ENCODE data around the gene SLC6A6. TPM values are rescaled to one million over a fixed set of nuclear protein-coding genes. Genes with fewer than 3 reads are reported as not detected.

SLC6A6 gene
- total RNA-seq, 1 experiment from 2014 or later = 72.6 TPM

DNA sequence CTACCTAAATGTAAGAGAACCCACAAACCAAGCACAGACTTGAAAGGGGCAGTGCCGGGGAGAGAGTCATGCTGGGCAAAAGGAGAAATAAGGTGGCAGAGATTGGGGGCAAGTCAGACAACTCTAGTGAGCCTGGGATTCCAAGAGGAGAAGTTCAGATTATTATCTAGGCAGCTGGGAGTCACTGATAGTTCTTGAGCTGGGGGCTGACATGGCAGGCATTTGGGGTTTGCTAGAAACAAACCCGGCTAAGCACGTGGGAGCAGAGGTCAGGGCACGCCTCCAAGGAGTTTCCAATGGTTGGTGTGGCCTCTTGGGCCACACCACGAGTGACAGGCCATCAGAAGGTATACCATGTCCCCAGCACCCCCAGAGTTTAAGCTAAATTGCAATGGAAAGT is 27.6 kb downstream of the SLC6A6 start:
- Mint-ChIP-seq H3K36me3 (ENCODE audit: insufficient read depth in 1 of 3, low read depth in 3 of 3) (no peaks in the 10 kb centered on the region; a peak in 2 of 7 replicates), H3K27ac (no peak overlapping the region), H3K4me1 (peaks cover 41 to 43% of the 10 kb centered on the region in 2 experiments), H3K9me3 (no peaks in the 10 kb centered on the region), H3K4me3 (no peak overlapping the region), H3K27me3 (ENCODE audit: low read depth) (no peaks in the 10 kb centered on the region; the same call in 1 of the 2 replicates)
- no peak overlapping the region for H3K4me2 ChIP-seq (ENCODE audit: insufficient read depth, insufficient read length, low read length)
- no peak overlapping the region for H2BK15ac ChIP-seq (ENCODE audit: low read depth, low read length)
- no peaks in the 10 kb centered on the region for H4K20me1 ChIP-seq (ENCODE audit: control insufficient read depth, insufficient read depth, insufficient read length)
- no peak overlapping the region for H3K27ac ChIP-seq (ENCODE audit: insufficient read length, low read depth, low read length)
- DNase-seq = no peak
- H3K79me1 ChIP-seq (ENCODE audit: insufficient read depth, low read depth, low read length, poor library complexity, severe bottlenecking) = peaks cover 13% of the 10 kb centered on the region
- no peak overlapping the region for H3T11ph ChIP-seq (ENCODE audit: low read length)
- no peak overlapping the region for H4K91ac ChIP-seq (ENCODE audit: insufficient read length, low read depth, low read length)
- H3K18ac ChIP-seq (ENCODE audit: insufficient read length, low read depth, low read length) = no peak overlapping the region
- no peak overlapping the region for H2AK5ac ChIP-seq (ENCODE audit: insufficient read length, low read length)
- H4K5ac ChIP-seq (ENCODE audit: insufficient read length, low read depth, low read length) = no peak overlapping the region
- no peak overlapping the region for H3K23ac ChIP-seq (ENCODE audit: insufficient read length, low read depth, low read length)
- TF ChIP-seq, protein P1, sequence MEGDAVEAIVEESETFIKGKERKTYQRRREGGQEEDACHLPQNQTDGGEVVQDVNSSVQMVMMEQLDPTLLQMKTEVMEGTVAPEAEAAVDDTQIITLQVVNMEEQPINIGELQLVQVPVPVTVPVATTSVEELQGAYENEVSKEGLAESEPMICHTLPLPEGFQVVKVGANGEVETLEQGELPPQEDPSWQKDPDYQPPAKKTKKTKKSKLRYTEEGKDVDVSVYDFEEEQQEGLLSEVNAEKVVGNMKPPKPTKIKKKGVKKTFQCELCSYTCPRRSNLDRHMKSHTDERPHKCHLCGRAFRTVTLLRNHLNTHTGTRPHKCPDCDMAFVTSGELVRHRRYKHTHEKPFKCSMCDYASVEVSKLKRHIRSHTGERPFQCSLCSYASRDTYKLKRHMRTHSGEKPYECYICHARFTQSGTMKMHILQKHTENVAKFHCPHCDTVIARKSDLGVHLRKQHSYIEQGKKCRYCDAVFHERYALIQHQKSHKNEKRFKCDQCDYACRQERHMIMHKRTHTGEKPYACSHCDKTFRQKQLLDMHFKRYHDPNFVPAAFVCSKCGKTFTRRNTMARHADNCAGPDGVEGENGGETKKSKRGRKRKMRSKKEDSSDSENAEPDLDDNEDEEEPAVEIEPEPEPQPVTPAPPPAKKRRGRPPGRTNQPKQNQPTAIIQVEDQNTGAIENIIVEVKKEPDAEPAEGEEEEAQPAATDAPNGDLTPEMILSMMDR (conservative IDR thresholded peaks at IDR 0.05) = no peak
- no peak overlapping the region for H2BK5ac ChIP-seq (ENCODE audit: insufficient read length, low read length)
- 0 out of 2 replicates have a peak, but pooled peaks cover 2% of the 10 kb centered on the region for H3K79me2 ChIP-seq (ENCODE audit: insufficient read depth, low read length)
- H2BK12ac ChIP-seq (ENCODE audit: insufficient read length, low read depth, low read length) = no peak overlapping the region
- no peak overlapping the region for H3K14ac ChIP-seq (ENCODE audit: insufficient read depth, low read length)
- H3K23me2 ChIP-seq (ENCODE audit: insufficient read length, low read depth, low read length, poor library complexity, severe bottlenecking) = peaks cover 3% of the 10 kb centered on the region
- H3K4ac ChIP-seq (ENCODE audit: low read depth, low read length) = no peak overlapping the region
- H3K27me3 ChIP-seq (ENCODE audit: insufficient read depth, low read length) = no peaks in the 10 kb centered on the region
- no peak overlapping the region for H4K8ac ChIP-seq (replicated peaks; ENCODE audit: insufficient read length, low read depth, low read length)
- H2BK120ac ChIP-seq (ENCODE audit: low read depth, low read length, poor library complexity, severe bottlenecking) = no peak overlapping the region
- no CpG with 5 or more reads among the region's 5 CpGs for WGBS (ENCODE audit: extremely low coverage, insufficient read length, low lambda C conversion rate)
- H3K56ac ChIP-seq (ENCODE audit: insufficient read length, low read depth, low read length) = no peak overlapping the region
- H2AFZ ChIP-seq (ENCODE audit: low read length) = no peak overlapping the region
- H3K9ac ChIP-seq (ENCODE audit: extremely low read depth, insufficient read length, low read length) = no peak overlapping the region
- H3K4me1 ChIP-seq (ENCODE audit: insufficient read depth, low read length) = peaks cover 4% of the 10 kb centered on the region; the same call in 1 of the 2 replicates
- no peak overlapping the region for H2BK20ac ChIP-seq (ENCODE audit: low read depth, low read length, poor library complexity, severe bottlenecking)
- H3K9me3 ChIP-seq (ENCODE audit: control insufficient read depth, low read depth, low read length) = no peaks in the 10 kb centered on the region

Data from H9 (cell line).